ENCODE measurements around the gene WNT7A.

Gene WNT7A

DNA sequence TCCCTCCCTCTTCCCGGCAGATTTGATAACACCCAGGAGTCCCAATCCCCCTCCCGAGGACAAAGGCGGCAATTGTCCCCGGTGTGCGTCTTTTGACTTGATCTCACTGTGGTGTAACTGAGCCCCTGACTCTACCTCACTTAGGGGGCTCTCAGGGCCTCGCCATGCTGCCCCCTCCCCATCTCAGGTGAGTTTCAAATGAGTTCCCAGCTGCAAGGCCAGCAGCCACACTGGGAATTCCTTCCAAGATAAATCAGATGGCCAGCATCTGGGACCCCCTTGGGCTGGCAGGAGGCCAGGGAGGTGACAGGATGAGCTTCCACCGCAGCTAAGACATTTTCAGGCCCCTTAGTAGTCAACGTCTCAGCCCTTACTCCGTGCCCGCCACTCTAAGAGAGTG is 35.0 kb downstream of the WNT7A start:
- DNase-seq = no peak

DNA sequence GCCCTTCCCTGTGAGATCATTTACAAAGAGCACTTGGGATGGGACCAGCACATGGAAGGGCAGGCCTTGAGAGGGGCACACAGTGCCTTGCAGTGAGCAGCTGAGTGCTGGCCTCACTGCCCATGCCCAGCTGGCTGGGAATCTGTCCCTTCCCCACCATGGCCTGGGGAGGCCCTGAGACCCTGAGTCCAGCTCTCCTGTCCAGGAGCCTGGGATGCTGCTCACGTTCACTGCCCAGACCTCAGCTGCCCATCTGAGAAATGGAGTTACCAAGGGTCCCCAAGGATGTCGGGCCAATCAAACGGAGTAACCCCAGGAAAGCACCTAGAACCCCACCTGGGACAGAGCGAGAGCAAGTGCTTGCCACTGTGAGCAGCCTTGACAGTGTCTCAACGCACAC is 35.6 kb downstream of the WNT7A start:
- no peak for DNase-seq

DNA sequence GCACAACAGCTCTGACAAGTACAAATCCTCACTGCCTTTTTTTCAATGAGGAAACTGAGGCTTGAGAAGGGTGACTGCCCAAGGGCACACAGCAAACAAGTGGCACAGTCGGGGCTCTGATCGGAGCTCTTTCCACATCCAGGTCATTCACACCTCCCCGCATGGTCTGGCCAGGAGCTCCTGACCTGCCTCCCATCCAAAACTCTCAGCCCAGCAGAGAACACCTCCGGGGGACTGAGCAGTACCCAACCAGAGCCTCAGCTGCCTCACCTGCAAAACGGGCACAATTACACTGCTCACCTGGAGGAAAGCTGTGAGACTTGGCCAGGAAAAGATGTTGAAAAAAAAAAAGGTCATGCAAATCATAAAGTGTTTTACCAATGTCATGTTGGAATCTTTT is 36.5 kb downstream of the WNT7A start:
- DNase-seq = no peak

DNA sequence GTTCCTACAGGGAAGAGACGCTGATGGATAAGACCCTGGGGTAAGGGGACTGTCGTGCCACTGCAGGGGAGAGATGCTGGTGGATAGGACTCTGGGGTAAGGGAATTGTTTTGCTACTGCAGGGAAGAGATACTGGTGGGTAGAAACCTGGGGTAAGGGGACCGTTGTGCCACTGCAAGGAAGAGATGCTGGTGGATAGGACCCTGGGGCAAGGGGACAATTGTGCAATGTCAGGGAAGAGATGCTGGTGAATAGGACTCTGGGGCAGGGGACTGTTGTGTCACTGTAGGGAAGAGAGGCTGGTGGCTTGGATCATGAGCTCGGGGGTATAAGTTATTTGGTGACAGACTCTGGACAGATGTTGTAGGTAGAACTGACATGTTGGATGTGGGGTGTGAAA is 37.6 kb downstream of the WNT7A start:
- DNase-seq = no peak

GRCh38 chr3:13841826-13842225 is 38.0 kb downstream of the WNT7A start:
- DNase-seq = no peak

GRCh38 chr3:13841141-13841540 is 38.7 kb downstream of the WNT7A start:
- DNase-seq = no peak

DNA sequence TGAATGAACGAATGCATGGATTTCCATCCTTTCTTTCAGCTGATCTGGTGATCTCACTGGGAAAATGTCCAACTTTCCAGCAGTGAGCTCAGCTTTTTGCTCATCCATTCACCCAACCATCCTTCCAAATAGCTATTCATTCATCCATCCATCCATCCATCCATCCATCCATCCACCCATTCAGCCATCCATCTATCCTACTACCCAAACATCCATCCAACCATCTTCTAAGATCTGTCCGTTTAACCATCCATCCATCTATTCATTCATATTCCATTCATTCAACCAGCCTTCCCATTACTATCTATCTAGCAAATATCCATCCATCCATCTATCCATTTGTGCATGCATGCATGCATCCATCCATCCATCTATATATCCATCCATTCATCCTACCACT is 39.4 kb downstream of the WNT7A start:
- no peak for DNase-seq

DNA sequence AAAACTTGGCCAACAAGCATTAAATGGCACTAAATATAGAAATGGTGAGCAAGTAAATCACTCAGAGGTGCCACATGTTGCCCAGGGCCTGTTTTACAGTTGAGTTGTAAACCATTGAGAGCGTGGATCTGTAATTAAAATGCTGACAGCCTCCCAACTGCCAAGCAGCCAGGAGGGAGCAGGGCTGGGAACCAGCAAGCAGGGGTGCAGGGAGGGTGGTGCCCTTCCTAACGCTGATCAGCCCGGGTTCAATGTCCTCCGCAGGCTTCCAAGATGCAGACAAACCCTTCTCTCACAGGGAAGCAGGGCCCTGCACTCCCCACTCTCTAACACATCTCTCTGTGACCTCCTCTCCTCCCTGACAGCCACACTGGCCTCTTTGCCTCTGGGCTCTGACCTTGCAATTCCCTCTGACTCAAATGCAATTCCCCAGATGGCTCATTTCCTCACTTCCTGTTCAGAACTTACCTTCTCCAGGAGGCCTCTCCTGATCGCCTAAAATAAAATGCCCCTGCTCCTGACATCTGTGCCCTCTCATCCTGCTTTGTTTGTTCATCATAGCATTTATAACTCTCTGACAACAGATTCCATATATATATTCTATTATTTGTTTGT is 40.0 kb downstream of the WNT7A start:
- no peak for DNase-seq

DNA sequence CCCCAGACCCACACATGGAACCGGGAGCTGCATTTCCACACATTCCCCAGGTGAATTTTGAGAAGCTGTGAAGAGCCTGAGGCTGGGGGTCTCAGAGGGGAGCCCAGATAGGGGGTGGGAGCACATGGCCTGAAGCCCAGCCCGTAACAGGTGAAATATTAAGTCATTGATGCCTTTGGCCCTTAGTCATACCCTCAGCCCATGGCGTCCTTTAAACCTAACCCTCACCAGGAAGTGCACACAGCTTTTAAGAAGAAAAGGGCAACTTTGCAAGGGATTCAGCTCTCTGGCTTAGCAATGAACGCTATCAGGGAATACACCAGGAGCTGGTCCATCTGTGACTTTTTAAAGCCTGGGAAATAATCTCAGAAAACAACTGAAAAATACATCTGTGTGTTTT is 40.6 kb downstream of the WNT7A start:
- no peak for DNase-seq

- DNase-seq = no peak
Observed at GRCh38 chr3:13838421-13838820, 41.5 kb downstream of the WNT7A start.

DNA sequence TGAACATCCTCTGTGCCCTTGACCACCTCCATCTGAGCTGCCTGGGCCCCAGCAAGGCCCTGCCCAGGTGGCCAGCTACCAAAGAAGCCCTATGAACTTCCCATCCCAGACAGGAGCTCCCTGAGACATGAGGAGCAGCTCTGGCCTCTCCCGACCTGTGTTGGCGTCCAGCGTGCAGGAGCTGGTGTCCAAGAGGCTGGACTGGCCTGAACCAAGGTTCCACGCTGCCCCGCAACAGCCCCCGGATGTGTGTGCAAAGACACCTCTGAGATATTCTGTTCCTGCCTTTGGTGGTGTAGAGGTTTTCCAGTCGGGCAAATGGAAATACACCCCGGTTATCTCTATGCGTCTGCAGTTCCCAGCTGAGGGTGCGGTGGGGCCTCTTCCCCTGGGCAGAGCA is 42.1 kb downstream of the WNT7A start:
- no peak for DNase-seq

DNA sequence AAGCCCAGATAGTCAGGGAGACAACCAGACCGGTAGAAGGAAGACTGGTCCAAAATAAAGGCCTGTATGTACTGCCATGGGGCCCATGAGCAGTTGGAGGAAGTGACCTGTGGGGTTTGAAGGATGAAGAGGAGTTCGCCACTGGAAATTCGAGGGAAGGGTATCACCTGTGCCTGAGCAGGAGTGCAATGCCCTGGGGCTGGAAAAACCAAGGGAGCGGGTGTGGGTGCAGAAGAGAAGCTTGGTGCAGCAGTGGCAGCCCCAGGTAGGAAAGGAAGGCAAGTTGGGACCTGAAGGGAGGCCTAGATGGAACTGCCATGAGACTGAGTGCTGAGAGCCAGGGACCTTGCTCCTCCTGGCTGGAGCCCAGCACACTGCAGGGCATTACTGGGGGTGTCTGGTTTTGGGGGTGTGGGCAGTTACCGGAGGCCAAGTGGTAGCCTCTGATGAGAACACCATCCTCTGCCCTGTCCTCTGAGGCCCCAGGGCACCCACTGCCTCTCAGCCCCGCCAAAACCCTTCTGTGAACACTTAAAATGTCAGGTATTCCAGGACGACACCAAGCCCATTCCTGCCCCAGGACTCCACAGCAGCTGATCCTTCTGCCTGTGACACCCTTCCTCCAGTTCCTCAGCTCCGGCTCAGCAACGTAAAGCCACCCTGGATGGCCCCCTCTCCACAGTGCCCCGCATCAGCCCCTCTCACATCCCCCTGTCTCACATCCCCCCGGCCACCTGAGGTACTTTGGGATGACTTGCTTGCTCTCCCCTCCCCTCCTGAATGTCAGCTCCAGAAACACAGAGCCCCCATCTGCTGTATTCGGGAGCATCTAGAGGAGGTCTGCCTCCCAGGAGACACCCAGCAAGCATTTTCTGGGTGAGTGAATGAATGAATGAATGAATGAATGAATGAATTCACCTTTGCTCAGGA is 42.9 kb downstream of the WNT7A start:
- DNase-seq = no peak

DNA sequence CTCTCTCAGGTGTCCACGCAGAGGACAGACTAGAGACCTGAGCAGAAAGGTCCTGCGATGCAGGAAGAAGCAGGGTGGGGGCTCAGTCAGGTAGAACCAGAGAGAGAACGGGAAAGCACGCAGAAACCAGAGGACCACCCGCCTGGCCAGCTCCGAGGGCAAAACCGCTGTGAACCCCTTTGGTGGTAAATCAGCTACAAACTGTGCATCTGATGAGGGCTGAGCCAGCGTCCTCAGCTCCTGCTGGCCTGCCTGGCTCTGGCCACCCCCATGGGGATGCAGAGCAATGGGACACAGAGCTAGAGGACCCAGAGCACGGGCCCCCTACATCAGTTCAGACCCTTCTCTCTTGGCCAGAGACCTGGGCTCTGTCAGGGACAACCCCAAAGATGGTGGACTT is 44.6 kb downstream of the WNT7A start:
- DNase-seq = no peak

DNA sequence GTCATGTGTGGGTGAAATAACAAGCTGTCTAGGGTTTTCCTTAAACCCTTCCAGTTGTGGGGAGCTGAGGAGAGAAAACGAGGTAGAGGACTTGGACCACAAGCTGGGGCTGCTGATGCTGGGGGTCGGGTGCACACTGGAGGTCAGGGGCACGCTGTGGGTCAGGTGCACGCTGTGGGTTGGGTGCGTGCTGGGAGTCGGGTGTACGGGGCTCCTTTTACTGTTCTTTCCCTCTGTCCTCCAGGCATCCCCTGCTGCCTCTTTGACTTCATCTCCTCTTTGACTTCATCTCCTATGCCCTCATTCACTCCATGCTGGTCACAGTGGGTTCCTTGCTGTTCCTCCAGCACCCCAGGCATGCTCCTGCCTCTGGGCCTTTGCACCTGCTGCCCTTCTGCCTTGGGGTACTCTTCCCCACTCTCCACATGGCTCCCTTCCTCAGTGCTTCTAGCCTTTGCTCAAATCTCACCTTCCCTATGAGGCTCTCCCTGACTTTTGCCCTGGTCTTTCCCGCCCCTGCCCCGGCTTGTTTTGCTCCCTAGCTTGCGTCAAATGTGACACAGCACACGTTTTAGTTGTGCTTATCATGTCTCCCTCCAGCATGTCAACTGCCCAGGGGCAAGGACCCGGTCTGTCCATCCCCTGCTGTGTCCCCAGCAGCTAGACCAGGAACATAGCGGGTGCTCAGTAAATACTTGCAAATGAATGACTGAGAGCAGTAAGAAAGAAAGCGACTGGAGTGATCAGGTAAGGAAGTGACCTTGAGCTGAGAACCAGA is 45.4 kb downstream of the WNT7A start:
- no peak for DNase-seq

GRCh38 chr3:13833506-13834257 is 46.2 kb downstream of the WNT7A start:
- DNase-seq = no peak

DNA sequence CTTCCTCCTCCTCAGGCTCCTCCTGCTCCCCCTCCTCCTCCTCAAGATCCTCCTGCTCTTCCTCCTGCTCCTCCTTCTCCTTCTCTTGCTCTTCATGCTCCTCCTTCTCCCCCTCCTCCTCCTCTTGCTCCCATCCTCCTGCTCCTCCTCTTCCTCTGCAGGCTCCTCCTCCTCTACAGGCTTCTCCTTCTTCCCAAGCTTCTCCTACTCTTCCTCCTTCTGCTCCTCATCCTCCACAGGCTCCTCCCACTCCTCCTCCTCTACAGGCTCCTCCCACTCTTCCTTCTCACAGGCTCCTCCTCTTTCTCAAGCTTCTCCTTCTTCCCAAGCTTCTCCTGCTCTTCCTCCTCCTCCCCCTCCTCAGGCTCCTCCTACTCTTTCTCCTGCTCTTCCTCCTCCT is 47.7 kb downstream of the WNT7A start:
- no peak for DNase-seq

- DNase-seq = no peak
Observed at GRCh38 chr3:13831386-13831996, 48.4 kb downstream of the WNT7A start.

DNA sequence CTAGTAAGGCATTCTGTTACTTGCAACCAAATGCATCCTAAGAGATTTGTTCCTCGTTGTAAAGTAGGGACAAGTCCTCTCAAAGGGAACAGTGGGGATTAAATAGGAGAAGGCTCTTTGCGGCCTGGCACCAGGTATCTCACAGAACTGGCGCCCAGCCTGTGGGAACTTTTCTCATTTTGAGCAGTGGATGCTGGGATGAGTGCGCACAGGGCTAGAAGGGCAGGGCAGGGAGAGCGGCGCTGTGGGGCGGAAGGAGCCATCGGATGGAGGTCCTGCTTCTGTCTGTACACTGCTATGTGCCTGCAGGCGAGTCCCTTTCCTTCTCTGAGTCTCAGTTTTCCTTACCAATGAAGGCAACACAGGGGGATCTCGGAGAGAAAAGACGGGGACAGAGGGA is 50.6 kb downstream of the WNT7A start:
- DNase-seq = no peak

DNA sequence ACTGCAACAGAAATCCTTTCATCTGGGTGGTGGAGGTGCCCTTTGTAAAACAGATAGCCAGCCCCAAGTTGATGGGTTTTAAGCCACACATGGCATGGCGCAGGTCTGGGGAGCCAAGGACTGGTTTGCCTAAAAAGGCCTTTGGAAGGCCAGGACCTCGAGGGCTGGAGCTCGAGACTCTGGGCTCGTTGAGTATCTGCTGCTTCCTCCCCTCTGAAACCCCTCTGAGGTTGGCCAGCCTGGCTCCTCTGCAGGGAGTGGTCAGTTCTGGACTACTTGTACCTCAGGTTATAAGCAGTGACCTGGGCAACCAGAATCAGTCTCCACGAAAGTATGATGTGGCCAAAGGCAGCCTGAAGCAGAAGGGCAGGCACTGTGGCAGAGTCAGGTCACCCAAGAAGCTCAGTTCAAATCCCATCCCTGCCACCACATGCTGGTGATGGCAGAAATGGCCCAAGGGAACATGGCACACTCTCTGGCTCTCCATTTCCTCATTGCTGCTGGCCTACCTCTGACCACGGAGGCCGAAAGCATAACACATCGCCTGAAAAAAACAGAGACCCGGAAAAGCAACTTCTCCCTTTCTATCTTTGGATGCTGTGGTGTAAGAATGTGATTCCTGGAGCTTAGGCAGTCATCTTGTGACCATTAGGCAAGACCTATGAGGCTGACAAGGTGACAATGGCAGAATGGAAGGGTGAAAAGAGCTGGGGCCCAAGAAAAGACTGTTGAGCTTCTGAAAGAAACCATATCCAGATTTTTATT is 51.2 kb downstream of the WNT7A start:
- DNase-seq = no peak

DNA sequence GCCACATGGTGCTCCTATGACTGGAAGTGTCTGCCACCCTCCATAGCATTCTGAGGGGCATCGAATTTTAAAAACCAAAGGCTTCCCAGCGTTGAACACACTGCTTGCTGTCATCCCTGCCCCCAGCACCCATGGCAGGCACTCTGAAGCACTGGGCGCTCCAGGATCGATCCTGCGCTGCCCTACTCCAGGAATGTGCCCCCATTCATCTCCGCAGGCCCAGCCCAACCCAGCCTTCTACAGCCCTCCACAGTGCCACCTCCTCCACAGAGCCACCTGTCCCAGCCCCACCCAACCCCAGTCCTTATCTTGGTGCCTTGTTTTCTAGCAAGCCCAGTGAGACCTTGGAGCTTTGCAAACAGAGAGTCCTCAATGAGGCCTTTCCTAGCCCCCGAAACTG is 52.2 kb downstream of the WNT7A start:
- no peak for DNase-seq

DNA sequence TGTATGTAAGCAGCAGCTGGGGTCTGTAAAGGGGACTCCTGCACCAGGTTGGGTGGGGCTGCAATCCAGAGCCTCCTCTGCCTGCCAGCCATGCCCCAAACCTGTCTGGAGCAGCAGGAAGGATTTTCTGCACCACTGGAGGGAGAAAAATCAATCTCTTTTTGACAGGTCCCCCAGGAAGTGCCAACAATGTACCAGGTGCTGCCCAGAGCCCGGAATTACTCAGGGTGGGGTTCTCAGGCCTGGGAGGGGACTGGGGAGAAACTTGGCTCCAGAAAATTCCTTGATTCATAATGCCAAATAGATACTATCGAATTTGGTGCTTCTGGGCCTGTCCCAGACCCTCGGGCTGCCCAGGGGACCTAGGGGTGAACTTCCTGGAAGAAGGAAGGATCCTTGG is 52.6 kb downstream of the WNT7A start:
- DNase-seq = no peak

- DNase-seq = no peak
Observed at GRCh38 chr3:13826672-13827071, 53.2 kb downstream of the WNT7A start.

Measured in MV-4-11 (cell line).